HepG2 (cell line): ENCODE data around the gene AKAIN1. TPM values are rescaled to one million over a fixed set of nuclear protein-coding genes. Genes with fewer than 3 reads are reported as not detected.

Experiments
- KLF12 ChIP-seq: sonication (generic); formaldehyde crosslinking; IDR thresholded peaks from 2 replicates; pipeline ENCODE4 v1.4.0; 2020; ENCODE audit warnings: missing genetic modification reagents, borderline replicate concordance
- MYC ChIP-seq: sonication (generic); formaldehyde crosslinking; IDR thresholded peaks from 2 replicates; pipeline ENCODE4 v1.9.0; 2021; ENCODE audit warnings: missing genetic modification reagents, borderline replicate concordance
- REPIN1 ChIP-seq: sonication (generic); formaldehyde crosslinking; IDR thresholded peaks from 2 replicates; pipeline ENCODE4 v1.8.0; 2022; ENCODE audit warnings: missing genetic modification reagents, low read depth, mild to moderate bottlenecking, borderline replicate concordance
- SALL1 ChIP-seq: sonication (generic); formaldehyde crosslinking; IDR thresholded peaks from 2 replicates; pipeline ENCODE4 v1.8.0; 2022; ENCODE audit warnings: mild to moderate bottlenecking, missing genetic modification reagents
- ZBTB38 ChIP-seq: sonication (generic); formaldehyde crosslinking; IDR thresholded peaks from 2 replicates; pipeline ENCODE4 v1.5.1; 2020; ENCODE audit warnings: mild to moderate bottlenecking, missing genetic modification reagents
- ZNF124 ChIP-seq: sonication (generic); formaldehyde crosslinking; IDR thresholded peaks from 2 replicates; pipeline ENCODE4 v1.4.0; 2020; ENCODE audit warnings: missing genetic modification reagents
- ZNF496 ChIP-seq: sonication (generic); formaldehyde crosslinking; IDR thresholded peaks from 2 replicates; pipeline ENCODE4 v1.8.1; 2023; ENCODE audit warnings: mild to moderate bottlenecking, moderate library complexity, missing genetic modification reagents; ENCODE audit not compliant: insufficient replicate concordance
- ZNF777 ChIP-seq: sonication (generic); formaldehyde crosslinking; IDR thresholded peaks from 2 replicates; pipeline ENCODE4 v1.4.0; 2020; ENCODE audit warnings: missing genetic modification reagents
- ZNF780A ChIP-seq: sonication (generic); formaldehyde crosslinking; IDR thresholded peaks from 2 replicates; pipeline ENCODE4 v1.8.0; 2022; ENCODE audit warnings: mild to moderate bottlenecking, missing genetic modification reagents, moderate library complexity
- polyA plus RNA-seq, 8 experiments: library from polyadenylated mRNA; depleted of rRNA in 3 of 8; stranded (reverse) in 7 of 8; unstranded in 1 of 8; fragments of >200 nt; fragmentation: Illumina TruSeq in 4 of 8; extraction: Trizol in 4 of 8; gene quantifications; 2 replicates each; pipeline versions ENCODE4 v1.2.1 to v1.2.3, GENCODE V29; 2011 to 2016; ENCODE audit warnings: low read depth in 4 of 8, missing spikeins in 1 of 8, mixed read lengths in 1 of 8; ENCODE audit not compliant: insufficient read depth in 1 of 8
- total RNA-seq, 5 experiments: library from RNA; depleted of rRNA; stranded (reverse); fragments of >200 nt; fragmentation: Illumina TruSeq; extraction: Trizol; gene quantifications; 2 replicates each; pipeline ENCODE4 v1.2.3, GENCODE V29; 2016; ENCODE audit warnings: low read depth in 1 of 5
- TF ChIP-seq, protein P1 (sequence below): sonication (generic); formaldehyde crosslinking; IDR thresholded peaks from 2 replicates; pipeline ENCODE4 v1.4.0; 2020; ENCODE audit warnings: mild to moderate bottlenecking, missing genetic modification reagents
- TF ChIP-seq, protein P2 (sequence below): sonication (generic); formaldehyde crosslinking; IDR thresholded peaks from 2 replicates; pipeline ENCODE4 v1.4.0; 2020; ENCODE audit warnings: missing genetic modification reagents, borderline replicate concordance
- TF ChIP-seq, protein P3 (sequence below): sonication (generic); formaldehyde crosslinking; IDR thresholded peaks from 2 replicates; pipeline ENCODE4 v1.5.1; 2020; ENCODE audit warnings: mild to moderate bottlenecking, missing genetic modification reagents
- TF ChIP-seq, protein P4 (sequence below): sonication (generic); formaldehyde crosslinking; IDR thresholded peaks from 2 replicates; pipeline ENCODE4 v1.4.0; 2020; ENCODE audit warnings: missing genetic modification reagents
- TF ChIP-seq, protein P5 (sequence below): IDR thresholded peaks from 2 replicates; pipeline ENCODE4 v1.6.1; 2016; ENCODE audit warnings: mild to moderate bottlenecking, missing biosample characterization, missing genetic modification reagents
- TF ChIP-seq, protein P6 (sequence below): sonication (generic); formaldehyde crosslinking; IDR thresholded peaks from 2 replicates; pipeline ENCODE4 v1.4.0; 2020; ENCODE audit warnings: mild to moderate bottlenecking, missing genetic modification reagents

Gene AKAIN1
- total and polyA plus RNA-seq, 2 of the 13 experiments (the other 11 are each of a cell fraction or from before 2014, with no cell fraction given), result not detected

DNA sequence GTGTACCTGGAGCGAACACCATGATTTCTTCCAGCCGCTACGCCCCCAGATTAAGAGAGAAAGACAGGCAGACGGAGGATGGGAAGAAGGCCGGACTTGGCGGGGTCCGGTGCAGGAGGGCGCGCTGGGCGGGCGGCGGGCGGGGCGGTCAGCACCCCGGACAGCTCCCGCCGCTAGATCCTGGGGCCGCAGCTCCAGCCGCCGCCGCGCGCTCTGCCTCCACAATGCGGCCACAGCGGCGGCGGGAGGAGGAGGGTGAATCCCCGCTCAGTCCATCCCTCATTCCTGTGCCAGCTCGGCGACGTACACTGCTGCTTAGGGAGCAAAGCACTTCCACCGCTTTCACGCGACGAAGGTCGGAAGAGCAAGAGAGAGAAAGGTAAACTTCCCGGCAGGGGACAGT, at the start of gene AKAIN1 (continued):
- peak; percentile 63; the same call in 1 of the 2 replicates for TF ChIP-seq KLF12
- peak; percentile 68 for TF ChIP-seq ZNF777 (CRISPR knock-in tag)
- no peak for TF ChIP-seq REPIN1 (CRISPR knock-in tag)
- TF ChIP-seq ZBTB38 (CRISPR knock-in tag), result peak; percentile 76
- TF ChIP-seq, protein P1, sequence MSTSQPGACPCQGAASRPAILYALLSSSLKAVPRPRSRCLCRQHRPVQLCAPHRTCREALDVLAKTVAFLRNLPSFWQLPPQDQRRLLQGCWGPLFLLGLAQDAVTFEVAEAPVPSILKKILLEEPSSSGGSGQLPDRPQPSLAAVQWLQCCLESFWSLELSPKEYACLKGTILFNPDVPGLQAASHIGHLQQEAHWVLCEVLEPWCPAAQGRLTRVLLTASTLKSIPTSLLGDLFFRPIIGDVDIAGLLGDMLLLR (CRISPR knock-in tag), result 0 out of 2 replicates have a peak, but pooled peaks have one; percentile 31
- TF ChIP-seq, protein P2, sequence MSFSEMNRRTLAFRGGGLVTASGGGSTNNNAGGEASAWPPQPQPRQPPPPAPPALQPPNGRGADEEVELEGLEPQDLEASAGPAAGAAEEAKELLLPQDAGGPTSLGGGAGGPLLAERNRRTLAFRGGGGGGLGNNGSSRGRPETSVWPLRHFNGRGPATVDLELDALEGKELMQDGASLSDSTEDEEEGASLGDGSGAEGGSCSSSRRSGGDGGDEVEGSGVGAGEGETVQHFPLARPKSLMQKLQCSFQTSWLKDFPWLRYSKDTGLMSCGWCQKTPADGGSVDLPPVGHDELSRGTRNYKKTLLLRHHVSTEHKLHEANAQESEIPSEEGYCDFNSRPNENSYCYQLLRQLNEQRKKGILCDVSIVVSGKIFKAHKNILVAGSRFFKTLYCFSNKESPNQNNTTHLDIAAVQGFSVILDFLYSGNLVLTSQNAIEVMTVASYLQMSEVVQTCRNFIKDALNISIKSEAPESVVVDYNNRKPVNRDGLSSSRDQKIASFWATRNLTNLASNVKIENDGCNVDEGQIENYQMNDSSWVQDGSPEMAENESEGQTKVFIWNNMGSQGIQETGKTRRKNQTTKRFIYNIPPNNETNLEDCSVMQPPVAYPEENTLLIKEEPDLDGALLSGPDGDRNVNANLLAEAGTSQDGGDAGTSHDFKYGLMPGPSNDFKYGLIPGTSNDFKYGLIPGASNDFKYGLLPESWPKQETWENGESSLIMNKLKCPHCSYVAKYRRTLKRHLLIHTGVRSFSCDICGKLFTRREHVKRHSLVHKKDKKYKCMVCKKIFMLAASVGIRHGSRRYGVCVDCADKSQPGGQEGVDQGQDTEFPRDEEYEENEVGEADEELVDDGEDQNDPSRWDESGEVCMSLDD (CRISPR knock-in tag), result peak; percentile 61; the same call in 1 of the 2 replicates
- peak; percentile 73; the same call in 1 of the 2 replicates for TF ChIP-seq ZNF124 (CRISPR knock-in tag)
- TF ChIP-seq, protein P3, sequence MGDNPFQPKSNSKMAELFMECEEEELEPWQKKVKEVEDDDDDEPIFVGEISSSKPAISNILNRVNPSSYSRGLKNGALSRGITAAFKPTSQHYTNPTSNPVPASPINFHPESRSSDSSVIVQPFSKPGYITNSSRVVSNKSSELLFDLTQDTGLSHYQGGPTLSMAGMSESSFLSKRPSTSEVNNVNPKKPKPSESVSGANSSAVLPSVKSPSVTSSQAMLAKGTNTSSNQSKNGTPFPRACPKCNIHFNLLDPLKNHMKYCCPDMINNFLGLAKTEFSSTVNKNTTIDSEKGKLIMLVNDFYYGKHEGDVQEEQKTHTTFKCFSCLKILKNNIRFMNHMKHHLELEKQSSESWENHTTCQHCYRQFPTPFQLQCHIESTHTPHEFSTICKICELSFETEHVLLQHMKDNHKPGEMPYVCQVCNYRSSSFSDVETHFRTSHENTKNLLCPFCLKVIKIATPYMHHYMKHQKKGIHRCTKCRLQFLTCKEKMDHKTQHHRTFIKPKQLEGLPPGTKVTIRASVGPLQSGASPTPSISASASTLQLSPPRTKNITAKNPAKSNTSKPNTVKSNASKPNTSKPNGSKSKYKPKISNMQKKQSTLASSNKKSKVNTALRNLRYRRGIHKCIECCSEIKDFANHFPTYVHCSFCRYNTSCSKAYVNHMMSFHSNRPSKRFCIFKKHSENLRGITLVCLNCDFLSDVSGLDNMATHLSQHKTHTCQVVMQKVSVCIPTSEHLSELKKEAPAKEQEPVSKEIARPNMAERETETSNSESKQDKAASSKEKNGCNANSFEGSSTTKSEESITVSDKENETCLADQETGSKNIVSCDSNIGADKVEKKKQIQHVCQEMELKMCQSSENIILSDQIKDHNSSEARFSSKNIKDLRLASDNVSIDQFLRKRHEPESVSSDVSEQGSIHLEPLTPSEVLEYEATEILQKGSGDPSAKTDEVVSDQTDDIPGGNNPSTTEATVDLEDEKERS (CRISPR knock-in tag), result no peak
- peak; percentile 91 for TF ChIP-seq SALL1
- TF ChIP-seq MYC (CRISPR knock-in tag), result 0 out of 2 replicates have a peak, but pooled peaks have one; percentile 48
- TF ChIP-seq, protein P4, sequence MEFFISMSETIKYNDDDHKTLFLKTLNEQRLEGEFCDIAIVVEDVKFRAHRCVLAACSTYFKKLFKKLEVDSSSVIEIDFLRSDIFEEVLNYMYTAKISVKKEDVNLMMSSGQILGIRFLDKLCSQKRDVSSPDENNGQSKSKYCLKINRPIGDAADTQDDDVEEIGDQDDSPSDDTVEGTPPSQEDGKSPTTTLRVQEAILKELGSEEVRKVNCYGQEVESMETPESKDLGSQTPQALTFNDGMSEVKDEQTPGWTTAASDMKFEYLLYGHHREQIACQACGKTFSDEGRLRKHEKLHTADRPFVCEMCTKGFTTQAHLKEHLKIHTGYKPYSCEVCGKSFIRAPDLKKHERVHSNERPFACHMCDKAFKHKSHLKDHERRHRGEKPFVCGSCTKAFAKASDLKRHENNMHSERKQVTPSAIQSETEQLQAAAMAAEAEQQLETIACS (CRISPR knock-in tag), result peak; percentile 53
- TF ChIP-seq ZNF496, result no peak
- 0 out of 2 replicates have a peak, but pooled peaks have one; percentile 51 for TF ChIP-seq ZNF780A (CRISPR knock-in tag)
- TF ChIP-seq, protein P5, sequence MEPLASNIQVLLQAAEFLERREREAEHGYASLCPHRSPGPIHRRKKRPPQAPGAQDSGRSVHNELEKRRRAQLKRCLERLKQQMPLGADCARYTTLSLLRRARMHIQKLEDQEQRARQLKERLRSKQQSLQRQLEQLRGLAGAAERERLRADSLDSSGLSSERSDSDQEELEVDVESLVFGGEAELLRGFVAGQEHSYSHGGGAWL, result peak; percentile 95
- TF ChIP-seq, protein P6, sequence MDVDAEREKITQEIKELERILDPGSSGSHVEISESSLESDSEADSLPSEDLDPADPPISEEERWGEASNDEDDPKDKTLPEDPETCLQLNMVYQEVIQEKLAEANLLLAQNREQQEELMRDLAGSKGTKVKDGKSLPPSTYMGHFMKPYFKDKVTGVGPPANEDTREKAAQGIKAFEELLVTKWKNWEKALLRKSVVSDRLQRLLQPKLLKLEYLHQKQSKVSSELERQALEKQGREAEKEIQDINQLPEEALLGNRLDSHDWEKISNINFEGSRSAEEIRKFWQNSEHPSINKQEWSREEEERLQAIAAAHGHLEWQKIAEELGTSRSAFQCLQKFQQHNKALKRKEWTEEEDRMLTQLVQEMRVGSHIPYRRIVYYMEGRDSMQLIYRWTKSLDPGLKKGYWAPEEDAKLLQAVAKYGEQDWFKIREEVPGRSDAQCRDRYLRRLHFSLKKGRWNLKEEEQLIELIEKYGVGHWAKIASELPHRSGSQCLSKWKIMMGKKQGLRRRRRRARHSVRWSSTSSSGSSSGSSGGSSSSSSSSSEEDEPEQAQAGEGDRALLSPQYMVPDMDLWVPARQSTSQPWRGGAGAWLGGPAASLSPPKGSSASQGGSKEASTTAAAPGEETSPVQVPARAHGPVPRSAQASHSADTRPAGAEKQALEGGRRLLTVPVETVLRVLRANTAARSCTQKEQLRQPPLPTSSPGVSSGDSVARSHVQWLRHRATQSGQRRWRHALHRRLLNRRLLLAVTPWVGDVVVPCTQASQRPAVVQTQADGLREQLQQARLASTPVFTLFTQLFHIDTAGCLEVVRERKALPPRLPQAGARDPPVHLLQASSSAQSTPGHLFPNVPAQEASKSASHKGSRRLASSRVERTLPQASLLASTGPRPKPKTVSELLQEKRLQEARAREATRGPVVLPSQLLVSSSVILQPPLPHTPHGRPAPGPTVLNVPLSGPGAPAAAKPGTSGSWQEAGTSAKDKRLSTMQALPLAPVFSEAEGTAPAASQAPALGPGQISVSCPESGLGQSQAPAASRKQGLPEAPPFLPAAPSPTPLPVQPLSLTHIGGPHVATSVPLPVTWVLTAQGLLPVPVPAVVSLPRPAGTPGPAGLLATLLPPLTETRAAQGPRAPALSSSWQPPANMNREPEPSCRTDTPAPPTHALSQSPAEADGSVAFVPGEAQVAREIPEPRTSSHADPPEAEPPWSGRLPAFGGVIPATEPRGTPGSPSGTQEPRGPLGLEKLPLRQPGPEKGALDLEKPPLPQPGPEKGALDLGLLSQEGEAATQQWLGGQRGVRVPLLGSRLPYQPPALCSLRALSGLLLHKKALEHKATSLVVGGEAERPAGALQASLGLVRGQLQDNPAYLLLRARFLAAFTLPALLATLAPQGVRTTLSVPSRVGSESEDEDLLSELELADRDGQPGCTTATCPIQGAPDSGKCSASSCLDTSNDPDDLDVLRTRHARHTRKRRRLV (CRISPR knock-in tag), result no peak
